Activated T-cell treated with anti-CD3 and anti-CD28 coated beads for 24 hours (primary cell): ENCODE data around the gene PLOD1.
A peak's percentile ranks its signal among the peaks of the same experiment; 100 is the strongest.

ENCODE experiments used
- DNase-seq: peaks from one replicate; pipeline ENCODE4 v3.0.0-alpha.2; 2020; ENCODE audit warnings: low read depth

Gene PLOD1

DNA sequence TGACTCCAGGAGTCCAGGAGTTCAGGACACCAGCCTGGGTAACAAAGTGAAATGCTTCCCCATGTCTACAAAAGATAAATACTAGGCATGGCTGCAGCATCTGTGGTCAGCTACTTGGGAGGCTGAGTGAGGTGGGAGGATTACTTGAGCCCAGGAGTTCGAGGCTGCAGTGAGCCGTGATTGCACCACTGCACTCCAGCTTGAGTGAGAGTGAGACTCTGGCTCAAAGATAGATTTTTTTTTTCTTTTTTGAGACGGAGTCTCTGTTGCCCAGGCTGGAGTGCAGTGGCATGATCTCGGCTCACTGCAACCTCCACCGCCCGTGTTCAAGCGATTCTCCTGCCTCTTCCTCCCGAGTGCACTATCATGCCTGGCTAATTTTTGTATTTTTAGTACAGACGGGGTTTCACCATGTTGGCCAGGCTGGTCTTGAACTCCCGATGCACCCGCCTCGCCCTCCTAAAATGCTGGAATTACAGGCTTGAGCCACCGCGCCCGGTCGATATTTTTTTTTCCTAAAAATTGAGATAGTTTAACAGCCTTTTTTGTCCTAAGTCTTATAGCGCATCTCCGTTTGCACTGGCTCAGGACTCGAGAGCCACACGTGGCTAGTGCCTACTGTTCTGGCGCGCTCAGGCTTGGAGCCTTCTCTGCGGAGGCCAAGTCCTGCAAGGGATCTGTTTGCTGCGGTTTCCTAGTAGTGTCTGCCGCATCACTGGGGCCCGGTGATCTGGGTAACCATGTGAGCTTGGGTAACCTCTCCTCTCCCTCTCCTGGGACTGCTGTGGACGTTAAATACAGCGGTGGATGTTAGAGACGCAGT, 44.7 kb downstream of the PLOD1 start:
- DNase-seq, result no peak

DNA sequence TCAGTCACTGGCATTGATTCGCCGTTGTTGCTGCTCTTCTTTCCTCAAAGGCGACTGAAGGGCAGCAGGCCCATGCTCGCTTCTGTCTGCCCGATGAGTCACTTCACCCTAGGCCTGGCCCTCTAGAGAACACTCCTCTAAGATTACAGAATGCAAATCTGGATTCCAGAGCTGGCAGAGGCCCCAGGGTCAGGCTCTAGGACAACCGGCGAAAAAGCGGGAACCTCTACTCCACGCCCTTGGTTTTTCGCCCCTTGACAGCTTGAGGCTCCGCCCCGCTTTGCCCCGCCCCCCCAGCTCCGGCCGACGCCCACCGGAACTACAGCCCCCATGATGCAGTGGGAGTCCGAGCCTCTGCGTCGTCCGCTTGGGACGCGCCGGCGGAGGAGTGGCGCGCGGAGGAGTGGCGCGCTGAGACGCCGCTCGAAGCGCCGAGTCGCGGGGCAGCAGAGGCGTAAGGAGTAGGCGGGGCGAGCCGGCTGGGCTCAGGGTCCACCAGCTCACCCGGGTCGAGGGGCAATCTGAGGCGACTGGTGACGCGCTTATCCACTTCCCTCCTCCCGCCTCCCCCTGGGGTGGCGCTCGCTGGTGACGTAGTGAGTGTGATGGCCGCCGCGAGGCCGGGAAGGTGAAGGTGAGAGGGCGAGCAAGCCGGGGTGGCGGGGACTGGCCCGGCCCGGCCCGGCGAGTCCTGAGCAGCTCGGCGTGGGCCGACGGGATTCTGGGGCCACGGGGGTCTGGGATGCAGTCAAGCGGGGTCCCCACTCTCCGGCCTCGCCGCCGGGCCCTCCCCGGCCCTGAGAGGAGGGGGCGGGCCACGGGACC, 45.5 kb downstream of the PLOD1 start, which contains the start of gene MFN2:
Gene MFN2, plus strand, starts transcription at position 594 of the 825 bp plus-strand sequence. CDS start 8,725 bp downstream, outside the sequence.
- DNase-seq, result peak; percentile 92

DNA sequence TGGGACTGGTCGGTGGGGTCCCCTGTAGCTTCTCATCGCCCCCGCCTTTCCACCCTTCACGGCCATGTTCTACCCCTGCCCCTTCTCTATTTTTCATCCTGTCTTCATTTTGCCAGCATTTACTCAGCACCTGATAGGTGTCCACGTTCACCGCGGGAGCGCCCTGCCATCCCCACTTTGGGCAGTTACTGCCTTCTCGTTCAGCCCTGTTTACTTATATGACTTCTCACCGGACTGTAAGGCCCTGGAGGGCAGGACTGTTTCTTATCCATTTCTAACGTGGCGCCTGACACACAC, 46.1 kb downstream of the PLOD1 start:
- DNase-seq, result no peak

DNA sequence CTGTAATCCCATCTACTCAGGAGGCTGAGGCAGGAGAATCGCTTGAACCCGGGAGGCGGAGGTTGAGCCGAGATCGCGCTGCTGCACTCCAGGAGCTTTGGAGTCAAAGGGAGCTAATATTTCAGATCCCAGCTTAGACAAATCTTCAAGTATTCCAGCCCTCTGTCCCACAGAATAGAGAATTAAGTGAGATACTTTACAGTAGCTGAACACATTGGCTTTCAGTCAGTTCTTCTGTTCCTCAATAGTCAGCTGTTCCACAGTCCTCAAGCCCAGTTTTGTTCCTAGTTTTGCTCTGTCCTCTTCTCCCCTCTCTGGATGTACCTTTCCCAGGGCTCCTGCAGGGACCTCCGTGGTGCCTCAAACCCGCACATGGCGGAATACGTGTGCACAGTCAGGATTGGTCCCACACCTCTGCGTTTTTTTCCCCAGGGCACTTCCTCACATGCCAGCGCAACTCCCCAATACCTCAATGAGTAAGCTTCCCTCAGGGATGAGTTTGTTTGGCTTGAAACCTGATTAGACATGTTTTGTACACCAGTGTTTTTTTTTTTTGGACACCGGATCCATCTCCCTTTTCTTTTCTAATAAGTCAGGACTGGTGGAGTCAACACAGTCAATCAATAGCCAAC, 47.0 kb downstream of the PLOD1 start:
- no peak for DNase-seq

DNA sequence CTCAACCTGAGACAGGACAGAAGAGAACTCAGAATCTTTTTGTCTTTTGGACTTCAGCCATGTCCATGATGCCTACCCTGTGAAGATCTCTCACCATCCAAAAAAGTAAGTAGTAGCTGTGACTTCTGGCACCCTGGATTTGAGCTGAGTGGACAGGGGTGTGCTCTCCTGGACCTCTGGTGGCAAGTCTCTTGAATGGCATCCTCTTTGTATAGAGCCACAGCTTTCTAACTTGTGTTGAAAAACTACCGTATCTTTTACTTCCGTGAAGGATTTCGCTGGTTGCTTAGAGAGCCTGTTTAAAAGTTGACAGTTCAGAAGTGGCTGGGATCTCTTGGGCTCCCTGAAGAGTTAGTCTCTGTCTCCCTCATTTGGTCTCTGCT, 47.5 kb downstream of the PLOD1 start:
- DNase-seq, result no peak

DNA sequence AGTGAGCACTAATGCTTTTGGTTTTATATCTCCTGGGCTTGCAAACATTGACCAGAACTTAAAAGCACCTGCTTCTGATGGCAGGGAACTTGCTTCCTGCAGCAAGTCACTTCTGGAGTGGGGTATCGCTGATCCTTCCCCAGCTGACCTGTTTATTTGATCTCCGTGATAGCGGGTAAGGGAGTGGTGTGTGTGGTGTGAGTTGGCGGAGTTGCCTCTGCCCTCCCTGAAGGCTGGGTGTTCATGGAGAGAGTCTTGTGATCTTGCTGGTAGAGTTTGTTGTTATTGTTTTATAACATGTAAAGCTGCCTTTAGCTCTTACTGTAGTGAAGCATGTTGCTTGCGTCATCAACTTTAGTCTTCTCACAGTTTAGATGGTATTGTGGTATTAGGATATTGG, 49.6 kb downstream of the PLOD1 start:
- DNase-seq, result no peak

DNA sequence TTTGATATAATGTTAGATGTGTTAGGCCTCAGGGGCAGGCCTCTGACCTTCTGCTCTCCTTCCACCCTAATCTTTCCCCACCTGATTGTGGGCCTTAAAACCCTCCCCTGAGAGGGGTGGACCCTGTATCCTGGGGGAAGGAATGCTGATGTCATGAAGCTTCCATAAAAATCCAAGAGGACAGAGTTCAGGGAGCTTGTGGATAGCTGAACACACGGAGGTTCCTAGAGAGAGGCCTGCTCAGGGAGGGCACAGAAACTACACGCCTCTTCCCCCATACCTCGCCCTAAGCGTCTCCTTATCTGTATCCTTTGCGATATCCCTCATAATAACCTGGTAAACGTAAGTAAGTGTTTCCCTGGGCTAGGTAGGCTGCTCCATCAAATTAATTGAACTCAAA, 50.1 kb downstream of the PLOD1 start:
- no peak for DNase-seq

DNA sequence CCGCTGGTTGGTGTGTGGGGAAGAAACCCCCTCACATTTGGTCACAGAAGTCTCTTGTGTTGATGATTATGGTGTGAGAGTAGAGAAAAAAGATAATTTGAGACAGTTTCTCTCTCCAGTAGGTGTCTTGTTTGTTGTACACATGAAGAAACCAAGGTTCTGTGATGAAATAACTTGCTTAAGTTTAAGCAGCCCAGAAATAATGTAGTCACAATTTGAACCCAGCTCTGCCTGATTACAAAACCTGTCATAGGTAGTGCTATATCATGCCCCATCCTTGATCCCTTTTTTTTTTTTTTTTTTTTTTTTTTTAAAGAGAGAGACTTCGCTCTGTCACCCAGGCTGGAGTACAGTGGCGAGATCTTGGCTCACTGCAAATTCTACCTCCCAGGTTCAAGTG, 50.7 kb downstream of the PLOD1 start:
- no peak for DNase-seq

DNA sequence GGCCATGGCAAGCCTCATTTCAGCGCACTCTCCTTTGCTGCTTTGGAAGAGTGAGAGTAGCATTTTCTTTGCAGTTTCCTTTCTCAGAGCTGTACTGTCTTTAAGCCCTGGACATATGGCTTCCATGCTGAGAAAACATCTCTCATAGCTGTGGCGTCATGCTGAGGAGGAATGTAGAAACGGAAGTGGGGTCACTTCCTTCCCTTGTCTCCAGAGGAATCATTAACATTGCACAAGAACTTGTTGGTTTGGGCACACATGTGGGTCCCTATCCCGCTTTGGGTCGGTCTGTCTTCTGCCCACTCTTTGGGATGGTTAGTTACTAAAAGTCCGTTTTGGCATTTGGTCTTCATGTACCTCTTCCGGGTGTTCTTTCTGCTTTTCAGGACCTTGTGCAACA, 51.3 kb downstream of the PLOD1 start:
- DNase-seq, result no peak

DNA sequence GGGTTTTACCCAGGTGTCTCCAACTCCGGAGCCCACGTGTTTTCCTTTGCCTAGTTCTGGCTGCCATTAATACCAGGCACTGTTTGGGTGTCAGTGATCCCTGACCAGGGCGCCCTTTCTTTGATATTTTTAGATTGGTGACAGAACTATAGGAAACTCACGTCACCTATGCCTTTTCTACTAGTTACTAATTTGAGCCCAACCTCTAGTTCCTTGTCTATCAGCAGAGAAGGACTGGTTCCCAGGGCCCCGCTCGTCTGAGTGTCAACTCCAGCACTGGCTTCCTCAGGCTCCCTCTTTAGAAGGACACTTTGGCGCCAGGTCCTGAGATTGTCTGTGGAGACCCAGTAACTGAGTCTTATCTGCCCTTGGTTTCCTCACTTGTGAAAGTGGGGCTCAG, 55.2 kb downstream of the PLOD1 start:
- DNase-seq, result no peak

DNA sequence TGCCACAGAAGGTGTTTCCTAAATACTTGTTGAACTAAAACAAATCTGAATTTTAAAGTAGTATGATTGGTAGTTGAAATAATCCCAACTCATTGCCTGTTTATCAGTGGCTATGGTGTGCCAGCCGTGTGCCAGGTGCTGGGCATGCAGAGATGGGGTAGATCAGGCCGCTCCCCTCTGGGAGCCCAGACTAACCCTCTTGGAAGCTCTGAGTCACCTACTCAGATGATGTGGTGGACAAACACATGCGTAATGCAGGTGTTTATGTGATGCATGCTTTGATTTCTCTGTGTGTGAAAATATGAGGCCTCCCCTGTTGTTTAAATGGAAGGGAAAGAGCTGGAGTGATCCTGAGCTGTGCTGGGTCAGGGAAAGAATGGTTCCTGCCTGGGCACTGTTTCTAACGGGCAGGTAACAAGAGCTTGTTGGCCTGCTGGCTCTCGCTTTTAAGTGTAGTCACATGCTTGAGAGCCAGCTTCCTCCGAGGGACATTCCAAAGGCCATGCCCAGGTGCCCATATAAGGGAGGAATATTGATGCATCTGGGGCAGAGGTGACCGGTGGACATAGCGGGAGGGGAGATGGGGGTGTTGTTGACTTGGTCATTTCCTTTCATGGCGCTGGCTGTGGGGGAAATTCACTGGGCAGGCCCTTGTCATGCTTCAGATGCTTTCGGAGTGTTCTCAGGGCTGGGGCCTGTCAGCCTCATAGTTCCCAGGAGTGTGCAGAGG, 56.0 kb downstream of the PLOD1 start:
- DNase-seq, result no peak

DNA sequence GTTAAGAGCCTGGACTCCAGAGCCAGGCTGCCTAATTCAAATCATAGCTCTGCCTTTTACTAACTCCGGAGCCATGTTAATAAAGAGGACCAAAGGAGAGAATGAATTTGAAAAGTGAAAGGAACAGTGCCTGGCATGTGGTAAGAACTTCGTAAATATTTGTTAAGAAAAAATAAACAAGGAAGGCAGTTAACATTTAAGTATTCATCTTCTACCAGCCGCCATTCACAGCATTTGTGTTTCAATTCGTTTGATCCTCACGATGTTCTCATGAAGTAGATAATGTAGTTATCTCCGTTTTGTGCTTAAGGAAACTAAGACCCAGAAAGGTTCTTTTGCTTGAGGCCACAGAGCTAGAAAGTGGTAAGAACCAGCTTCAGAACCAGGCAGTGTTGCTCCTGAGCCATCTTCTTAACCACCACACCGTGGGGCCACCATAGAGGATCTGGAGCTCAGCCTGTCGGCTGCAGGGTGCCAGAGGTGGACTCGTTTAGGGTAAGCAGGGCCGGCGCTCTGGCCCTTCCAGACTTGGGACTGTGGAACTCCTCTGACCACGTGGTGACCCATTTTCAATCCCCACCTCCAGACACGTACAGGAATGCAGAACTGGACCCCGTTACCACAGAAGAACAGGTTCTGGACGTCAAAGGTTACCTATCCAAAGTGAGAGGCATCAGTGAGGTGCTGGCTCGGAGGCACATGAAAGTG, 57.6 kb downstream of the PLOD1 start:
- no peak for DNase-seq

DNA sequence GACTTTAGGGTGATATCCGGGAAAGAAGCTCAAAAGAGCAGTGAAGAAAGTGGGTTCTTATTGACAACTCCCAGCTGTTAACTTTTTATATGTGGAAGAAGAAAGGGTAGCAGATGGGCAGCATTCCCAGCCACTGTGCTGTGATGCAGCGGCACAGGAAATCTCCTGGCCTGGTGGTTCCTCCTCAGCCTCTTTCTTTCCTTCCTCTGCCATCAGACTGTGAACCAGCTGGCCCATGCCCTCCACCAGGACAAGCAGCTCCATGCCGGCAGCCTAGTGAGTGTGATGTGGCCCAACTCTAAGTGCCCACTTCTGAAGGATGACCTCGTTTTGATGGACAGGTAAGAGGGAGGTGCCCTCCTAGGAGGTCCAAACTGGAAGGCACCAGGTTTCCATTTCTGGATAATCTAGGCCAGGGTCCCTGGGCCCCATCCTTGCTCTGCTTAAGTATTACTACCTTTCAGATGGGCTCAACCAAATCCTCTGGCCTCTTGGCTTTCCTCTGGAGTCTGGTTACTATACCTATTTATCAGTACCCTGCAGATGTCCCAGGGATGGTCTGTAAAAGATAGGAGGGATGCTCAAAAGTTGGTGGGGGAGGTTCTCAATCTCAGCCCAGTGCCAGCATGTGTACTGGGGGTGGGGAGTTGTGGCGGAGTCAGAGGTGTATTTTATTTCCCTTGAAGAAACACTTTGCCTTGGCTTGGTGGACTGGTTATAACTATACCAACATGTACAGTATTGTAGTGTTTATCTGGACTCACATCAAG, 62.7 kb downstream of the PLOD1 start:
- no peak for DNase-seq

DNA sequence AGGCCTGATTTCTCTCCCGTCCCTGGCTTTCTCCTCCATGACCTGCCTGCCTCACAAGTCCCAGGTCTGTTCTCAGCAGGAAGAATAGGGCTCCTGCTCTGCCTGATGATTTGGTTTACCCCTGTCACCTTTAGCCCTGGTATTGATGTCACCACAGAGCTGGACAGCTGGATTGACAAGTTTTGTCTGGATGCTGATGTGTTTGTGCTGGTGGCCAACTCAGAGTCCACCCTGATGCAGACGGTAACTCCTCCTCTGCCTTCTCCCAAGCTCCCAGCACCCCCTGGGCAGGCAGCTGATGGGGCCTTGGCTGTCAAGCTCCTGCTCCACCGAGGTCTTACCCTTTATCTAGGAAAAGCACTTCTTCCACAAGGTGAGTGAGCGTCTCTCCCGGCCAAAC, 64.1 kb downstream of the PLOD1 start:
- DNase-seq, result no peak

DNA sequence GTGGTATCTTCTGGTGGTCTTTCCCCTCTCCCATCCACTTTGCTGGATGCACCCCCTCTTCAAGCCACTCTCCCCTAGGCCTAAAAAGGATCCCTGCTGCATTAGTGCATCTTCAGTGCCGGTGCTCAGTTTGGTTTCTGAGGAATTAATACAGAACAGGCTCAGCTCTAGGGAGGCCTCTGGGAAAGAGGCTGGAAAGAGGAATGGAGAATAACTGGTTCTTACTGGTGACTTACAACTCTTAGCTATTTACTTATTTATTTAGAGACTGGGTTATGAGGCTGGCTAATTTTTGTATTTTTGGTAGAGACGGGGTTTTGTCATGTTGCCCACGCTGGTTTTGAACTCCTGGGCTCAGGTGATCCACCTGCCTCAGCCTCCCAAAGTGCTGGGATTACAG, 64.7 kb downstream of the PLOD1 start:
- no peak for DNase-seq

DNA sequence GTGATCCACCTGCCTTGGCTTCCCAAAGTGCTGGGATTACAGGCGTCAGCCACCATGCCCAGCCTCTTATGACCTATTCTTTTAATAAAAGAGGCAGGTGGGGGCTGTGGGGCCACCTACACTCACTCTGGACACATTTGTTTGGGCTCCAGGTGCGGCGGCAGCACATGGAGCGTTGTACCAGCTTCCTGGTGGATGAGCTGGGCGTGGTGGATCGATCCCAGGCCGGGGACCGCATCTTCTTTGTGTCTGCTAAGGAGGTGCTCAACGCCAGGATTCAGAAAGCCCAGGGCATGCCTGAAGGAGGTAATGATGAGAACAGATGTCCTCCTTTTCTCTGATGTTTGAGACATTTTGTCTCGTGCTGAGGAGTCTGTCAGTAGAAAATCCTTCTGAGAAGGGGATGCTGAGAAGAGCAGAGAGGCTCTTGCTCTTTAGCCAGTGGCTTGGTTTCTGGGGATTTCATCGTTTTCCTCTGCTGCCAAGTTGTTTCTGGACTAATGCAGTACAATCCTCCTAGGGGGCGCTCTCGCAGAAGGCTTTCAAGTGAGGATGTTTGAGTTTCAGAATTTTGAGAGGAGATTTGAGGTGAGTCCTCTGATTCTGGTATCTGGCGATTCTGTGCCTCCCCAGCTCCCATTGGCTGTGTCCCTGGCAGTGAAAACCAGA, 66.9 kb downstream of the PLOD1 start:
- peak; percentile 16 for DNase-seq

DNA sequence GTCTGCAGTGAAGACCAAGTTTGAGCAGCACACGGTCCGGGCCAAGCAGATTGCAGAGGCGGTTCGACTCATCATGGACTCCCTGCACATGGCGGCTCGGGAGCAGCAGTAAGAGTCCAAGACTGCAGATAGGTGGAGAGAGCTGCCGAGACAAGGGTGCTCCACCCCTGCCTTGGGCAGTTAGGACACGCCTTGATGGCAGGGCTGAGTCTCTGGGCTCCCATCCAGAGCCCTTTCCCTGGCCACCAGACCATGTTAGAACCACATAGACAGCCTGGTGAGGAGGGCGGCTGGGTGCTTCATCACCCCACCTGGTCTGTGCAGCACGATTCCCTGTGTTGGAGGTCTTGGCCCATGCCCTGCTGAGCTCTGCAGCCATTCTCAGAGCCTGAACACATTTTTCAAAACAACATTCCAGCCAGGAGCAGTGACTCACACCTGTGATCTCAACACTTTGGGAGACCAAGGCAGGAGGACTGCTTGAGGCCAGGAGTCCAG, 67.5 kb downstream of the PLOD1 start:
- DNase-seq, result no peak

DNA sequence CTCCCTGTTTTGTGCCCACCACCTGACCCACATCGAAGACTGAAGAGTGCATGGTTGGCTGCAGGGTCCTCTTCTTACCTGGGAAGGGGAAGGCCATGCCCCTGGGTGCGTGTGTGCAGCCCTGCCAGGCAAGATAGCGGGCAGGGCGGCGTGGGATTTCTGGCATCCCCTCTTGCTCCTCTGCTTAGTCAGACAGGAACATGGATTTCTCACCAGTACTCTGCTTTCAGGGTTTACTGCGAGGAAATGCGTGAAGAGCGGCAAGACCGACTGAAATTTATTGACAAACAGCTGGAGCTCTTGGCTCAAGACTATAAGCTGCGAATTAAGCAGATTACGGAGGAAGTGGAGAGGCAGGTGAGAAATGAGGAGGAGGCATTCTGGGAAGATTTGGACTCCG, 69.2 kb downstream of the PLOD1 start:
- DNase-seq, result no peak

DNA sequence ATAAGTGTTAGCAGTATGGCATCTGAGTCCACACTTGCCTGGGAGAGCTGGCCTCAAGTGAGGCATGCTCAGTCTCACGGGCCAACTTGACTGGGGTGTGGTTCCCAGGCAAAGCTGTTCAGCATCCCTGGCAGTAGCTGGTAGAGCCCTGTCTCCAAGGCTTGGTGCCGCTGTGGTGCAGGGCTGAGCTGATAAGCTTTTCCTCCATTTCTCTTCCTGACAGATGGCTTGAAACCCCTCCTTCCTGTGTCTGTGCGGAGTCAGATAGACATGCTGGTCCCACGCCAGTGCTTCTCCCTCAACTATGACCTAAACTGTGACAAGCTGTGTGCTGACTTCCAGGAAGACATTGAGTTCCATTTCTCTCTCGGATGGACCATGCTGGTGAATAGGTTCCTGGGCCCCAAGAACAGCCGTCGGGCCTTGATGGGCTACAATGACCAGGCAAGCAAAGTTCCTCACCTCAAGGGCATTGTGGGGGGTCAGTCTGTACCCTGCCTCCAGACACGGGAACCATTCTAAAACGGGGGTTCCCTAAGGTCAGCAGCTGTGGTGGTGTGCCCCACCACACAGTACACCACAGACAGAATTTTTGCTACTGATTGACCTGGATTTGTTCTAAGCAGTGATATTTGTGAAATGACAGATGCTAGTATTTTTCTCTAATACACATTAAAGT, 71.1 kb downstream of the PLOD1 start:
- DNase-seq, result no peak
